ENCODE measurements around the gene HSPA1B. TPM values are rescaled to one million over a fixed set of nuclear protein-coding genes. Genes with fewer than 3 reads are reported as not detected.
"Not testable (repeated sequence)": the region's sequence is repeated elsewhere in the genome, so short reads cannot be mapped to it uniquely, and the experiment has no call there.

Gene HSPA1B
- total RNA-seq, 1 donor from 2014 or later = 19.8 TPM

DNA sequence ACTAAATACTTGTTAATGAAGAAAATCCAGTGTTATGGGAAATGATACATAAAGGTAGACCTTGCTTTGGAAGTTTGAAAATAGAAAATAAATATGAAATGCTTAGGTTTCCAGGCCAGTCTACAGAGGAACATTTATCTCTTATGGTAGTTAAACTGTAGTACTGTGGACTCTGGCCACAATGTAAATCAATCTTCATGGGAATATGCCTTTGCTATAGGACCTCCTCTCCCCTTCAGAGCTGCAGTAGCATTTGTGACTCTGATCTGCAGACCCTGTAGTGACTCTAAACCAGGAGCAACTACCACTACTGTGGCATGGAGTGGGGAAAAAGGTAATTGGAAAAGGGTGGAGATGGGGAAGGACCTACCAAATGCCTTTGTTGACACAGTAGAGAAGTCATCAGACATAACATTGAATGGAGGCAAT lies 7.7 kb upstream of the HSPA1B start:
- H3K4me3 Mint-ChIP-seq (ENCODE audit: unreplicated experiment) = peak overlapping the region; percentile 19
- H3K27me3 Mint-ChIP-seq (ENCODE audit: unreplicated experiment) = peaks cover 4% of the 10 kb centered on the region
- H3K36me3 Mint-ChIP-seq (ENCODE audit: low read depth, unreplicated experiment) = no peaks in the 10 kb centered on the region
- H3K27ac Mint-ChIP-seq (ENCODE audit: unreplicated experiment) = no peak overlapping the region
- H3K4me1 Mint-ChIP-seq (ENCODE audit: unreplicated experiment) = peaks cover 22% of the 10 kb centered on the region
- no peak for DNase-seq (ENCODE audit: low spot score)
- TF ChIP-seq, protein P1, sequence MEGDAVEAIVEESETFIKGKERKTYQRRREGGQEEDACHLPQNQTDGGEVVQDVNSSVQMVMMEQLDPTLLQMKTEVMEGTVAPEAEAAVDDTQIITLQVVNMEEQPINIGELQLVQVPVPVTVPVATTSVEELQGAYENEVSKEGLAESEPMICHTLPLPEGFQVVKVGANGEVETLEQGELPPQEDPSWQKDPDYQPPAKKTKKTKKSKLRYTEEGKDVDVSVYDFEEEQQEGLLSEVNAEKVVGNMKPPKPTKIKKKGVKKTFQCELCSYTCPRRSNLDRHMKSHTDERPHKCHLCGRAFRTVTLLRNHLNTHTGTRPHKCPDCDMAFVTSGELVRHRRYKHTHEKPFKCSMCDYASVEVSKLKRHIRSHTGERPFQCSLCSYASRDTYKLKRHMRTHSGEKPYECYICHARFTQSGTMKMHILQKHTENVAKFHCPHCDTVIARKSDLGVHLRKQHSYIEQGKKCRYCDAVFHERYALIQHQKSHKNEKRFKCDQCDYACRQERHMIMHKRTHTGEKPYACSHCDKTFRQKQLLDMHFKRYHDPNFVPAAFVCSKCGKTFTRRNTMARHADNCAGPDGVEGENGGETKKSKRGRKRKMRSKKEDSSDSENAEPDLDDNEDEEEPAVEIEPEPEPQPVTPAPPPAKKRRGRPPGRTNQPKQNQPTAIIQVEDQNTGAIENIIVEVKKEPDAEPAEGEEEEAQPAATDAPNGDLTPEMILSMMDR (IDR thresholded peaks at IDR 0.05; ENCODE audit: unreplicated experiment) = no peak
- no peaks in the 10 kb centered on the region for H3K9me3 Mint-ChIP-seq (ENCODE audit: unreplicated experiment)

DNA sequence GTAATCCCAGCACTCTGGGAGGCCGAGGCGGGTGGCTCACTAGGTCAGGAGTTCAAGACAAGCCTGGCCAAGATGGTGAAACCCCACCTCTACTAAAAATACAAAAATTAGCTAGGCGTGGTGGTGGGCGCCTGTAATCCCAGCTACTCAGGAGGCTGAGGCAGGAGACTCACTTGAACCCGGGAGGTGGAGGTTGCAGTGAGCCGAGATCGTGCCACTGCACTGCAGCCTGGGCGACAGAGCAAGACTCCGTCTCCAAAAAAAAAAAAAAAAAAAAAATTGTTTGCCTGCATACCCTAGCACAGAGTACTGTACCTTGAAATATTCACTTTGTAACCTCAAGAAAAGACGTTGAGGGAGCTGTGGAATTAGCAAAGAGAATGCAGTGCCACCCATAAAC lies 7.1 kb upstream of the HSPA1B start:
- peaks cover 27% of the 10 kb centered on the region for H3K4me1 Mint-ChIP-seq (ENCODE audit: unreplicated experiment)
- H3K4me3 Mint-ChIP-seq (ENCODE audit: unreplicated experiment); H3K27ac Mint-ChIP-seq (ENCODE audit: unreplicated experiment); H3K36me3 Mint-ChIP-seq (ENCODE audit: low read depth, unreplicated experiment); DNase-seq (ENCODE audit: low spot score); H3K27me3 Mint-ChIP-seq (ENCODE audit: unreplicated experiment); H3K9me3 Mint-ChIP-seq (ENCODE audit: unreplicated experiment): not testable (repeated sequence)

DNA sequence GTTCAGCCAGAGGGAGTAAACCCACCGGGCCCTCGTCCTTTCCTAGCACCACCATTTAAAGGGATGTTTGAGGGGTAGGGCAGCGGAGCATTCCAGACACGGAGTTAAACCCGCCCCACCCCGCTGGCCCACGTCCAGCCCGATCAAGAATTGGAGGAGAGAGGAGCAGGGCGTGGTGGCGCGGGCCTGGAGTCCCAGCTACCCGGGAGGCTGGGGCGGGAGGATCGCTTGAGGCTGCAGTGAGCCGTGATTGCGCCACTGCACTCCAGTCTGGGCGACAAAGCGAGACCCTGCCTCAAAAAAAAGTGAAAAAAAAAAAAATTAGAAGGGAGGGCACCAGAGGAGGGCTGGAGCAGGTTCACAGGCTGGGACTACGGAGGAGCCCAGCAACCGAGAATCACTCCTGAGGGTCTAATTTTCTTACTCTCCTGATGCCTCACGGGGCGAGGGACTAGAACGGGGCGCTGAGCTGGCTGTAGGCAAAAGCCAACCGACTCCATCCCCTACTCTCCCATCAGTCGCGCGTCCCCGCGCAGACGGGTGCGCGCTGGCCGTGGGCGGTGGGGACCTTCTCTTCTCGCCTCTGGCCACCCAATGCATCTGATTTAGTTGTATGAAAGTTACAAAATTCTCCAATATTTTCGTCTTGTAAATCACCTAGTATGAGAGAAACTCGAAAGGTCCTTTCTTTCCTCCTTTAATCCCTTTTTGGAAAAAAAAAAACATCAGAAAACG lies 6.1 kb upstream of the HSPA1B start:
- Mint-ChIP-seq H3K27me3 (ENCODE audit: unreplicated experiment) (peaks cover 2% of the 10 kb centered on the region), H3K27ac (ENCODE audit: unreplicated experiment) (peak overlapping the region; percentile 64), H3K4me1 (ENCODE audit: unreplicated experiment) (peaks cover 32% of the 10 kb centered on the region), H3K9me3 (ENCODE audit: unreplicated experiment) (no peaks in the 10 kb centered on the region), H3K36me3 (ENCODE audit: low read depth, unreplicated experiment) (no peaks in the 10 kb centered on the region), H3K4me3 (ENCODE audit: unreplicated experiment) (peak overlapping the region; percentile 92)
- DNase-seq (ENCODE audit: low spot score) = peak; percentile 51
- TF ChIP-seq, protein P1 (IDR thresholded peaks at IDR 0.05; ENCODE audit: unreplicated experiment) = no peak

DNA sequence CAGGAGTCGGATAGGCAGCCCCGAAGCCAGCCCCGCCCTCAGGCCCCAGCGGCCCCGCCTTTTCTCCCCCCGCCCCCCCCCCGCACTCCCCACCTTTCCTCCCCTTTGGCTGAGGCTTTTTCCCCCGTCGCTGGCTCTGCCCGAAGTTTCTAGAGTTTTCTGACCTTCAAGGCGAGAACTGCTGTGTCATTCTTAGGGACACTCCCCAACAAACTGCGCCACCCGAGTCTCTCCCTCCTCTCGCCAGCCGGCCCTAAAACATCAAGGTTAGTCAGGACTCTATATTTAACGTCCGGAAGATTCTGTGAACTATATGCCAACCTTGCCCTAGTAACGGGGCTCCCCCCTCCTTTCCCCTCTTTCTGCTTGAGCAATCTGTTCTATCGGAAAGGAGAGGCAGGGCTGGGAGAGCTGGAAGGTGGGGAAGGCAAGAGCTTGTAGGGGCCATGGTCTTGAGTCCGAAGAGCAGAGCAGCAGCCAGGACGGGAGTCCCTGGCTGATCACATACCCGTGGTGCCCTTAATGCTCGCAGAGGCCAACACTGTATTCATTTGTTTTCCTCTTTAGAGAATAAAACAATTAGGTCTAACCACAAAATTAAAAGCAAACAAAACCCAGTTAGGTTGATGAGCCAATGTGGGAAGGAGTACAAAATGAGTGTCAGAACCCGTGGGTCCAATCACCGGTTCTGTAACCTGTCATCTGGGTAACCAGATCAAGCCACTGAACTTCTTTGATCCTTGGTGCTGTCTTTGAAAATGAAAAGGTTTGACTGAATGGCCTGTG lies 5.3 kb upstream of the HSPA1B start:
- TF ChIP-seq, protein P1 (IDR thresholded peaks at IDR 0.05; ENCODE audit: unreplicated experiment) = no peak
- Mint-ChIP-seq H3K9me3 (ENCODE audit: unreplicated experiment) (no peaks in the 10 kb centered on the region), H3K27ac (ENCODE audit: unreplicated experiment) (peak overlapping the region; percentile 93), H3K36me3 (ENCODE audit: low read depth, unreplicated experiment) (no peaks in the 10 kb centered on the region), H3K27me3 (ENCODE audit: unreplicated experiment) (peaks cover 3% of the 10 kb centered on the region), H3K4me1 (ENCODE audit: unreplicated experiment) (peaks cover 32% of the 10 kb centered on the region), H3K4me3 (ENCODE audit: unreplicated experiment) (peak overlapping the region; percentile 92)
- peak; percentile 14 for DNase-seq (ENCODE audit: low spot score)

DNA sequence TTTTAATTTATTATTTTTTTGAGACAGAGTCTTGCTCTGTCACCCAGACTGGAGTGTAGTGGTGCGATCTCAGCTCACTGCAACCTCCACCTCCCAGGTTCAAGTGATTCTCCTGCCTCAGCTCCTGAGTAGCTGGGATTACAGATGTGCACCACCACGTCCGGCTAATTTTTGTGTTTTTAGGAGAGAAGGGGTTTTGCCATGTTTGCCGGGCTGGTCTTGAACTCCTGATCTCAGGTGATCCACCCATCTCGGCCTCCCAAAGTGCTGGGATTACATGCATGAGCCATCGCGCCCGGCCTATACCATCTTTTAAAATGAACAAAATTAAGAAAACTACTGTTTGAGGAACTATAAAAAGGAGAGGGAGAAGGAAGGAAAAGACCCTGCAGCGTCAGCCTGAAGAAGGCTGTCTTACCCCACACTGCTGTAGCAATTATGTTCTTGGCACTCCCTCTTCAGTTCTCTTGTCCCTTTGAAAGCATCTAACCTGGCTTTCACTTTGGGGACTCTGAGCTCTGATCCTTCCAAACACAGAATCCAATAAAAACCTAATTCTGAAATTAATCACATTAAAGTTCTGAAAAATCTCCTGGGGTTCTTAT lies 3.8 kb upstream of the HSPA1B start:
- not testable (repeated sequence) for H3K4me3 Mint-ChIP-seq (ENCODE audit: unreplicated experiment); H3K9me3 Mint-ChIP-seq (ENCODE audit: unreplicated experiment); DNase-seq (ENCODE audit: low spot score); H3K36me3 Mint-ChIP-seq (ENCODE audit: low read depth, unreplicated experiment); H3K27ac Mint-ChIP-seq (ENCODE audit: unreplicated experiment); H3K27me3 Mint-ChIP-seq (ENCODE audit: unreplicated experiment)
- H3K4me1 Mint-ChIP-seq (ENCODE audit: unreplicated experiment) = peaks cover 22% of the 10 kb centered on the region
